Measurements from ENCODE around the gene ITGA2.

- no peak for TF ChIP-seq CTCF (IDR thresholded peaks at IDR 0.05; ENCODE audit: low read depth, low read length)
- no peak for TF ChIP-seq MYC (IDR thresholded peaks at IDR 0.05; ENCODE audit: low read depth, low read length)
These were observed 106.1 kb downstream of the ITGA2 start for GRCh38 chr5:53095217-53095616.

Data from NB4 (cell line).